ENCODE results near the gene PCGF2.

Gene PCGF2

GRCh38 chr17:38716368-38717005 is 31.6 kb downstream of the PCGF2 start:
- DNase-seq, result no peak

- DNase-seq, result no peak
Observed at GRCh38 chr17:38715216-38715943, 32.8 kb downstream of the PCGF2 start.

- no peak for DNase-seq
Observed at GRCh38 chr17:38713456-38714075, 34.6 kb downstream of the PCGF2 start.

GRCh38 chr17:38712593-38712992 is 35.5 kb downstream of the PCGF2 start:
- no peak for DNase-seq

- DNase-seq, result no peak
Observed at GRCh38 chr17:38711792-38712571, 36.2 kb downstream of the PCGF2 start.

GRCh38 chr17:38710985-38711384 is 37.2 kb downstream of the PCGF2 start:
- no peak for DNase-seq

GRCh38 chr17:38710604-38710962 is 37.6 kb downstream of the PCGF2 start:
- no peak for DNase-seq

- no peak for DNase-seq
Observed at GRCh38 chr17:38709864-38710603, 38.1 kb downstream of the PCGF2 start.

GRCh38 chr17:38709104-38709820 is 38.9 kb downstream of the PCGF2 start:
- no peak for DNase-seq

- no peak for DNase-seq
Observed at GRCh38 chr17:38707678-38708351, 40.3 kb downstream of the PCGF2 start.

GRCh38 chr17:38706505-38707216 is 41.5 kb downstream of the PCGF2 start:
- DNase-seq, result peak; percentile 6

- DNase-seq, result peak; percentile 32
Observed at GRCh38 chr17:38705803-38706504, 42.2 kb downstream of the PCGF2 start.

- DNase-seq, result no peak
Observed at GRCh38 chr17:38705523-38705802, 42.7 kb downstream of the PCGF2 start.

GRCh38 chr17:38704606-38705522 is 43.3 kb downstream of the PCGF2 start, which contains the start of gene MLLT6:
Gene MLLT6, plus strand, starts transcription at chr17:38705273. Its CDS starts 360 bp downstream, at chr17:38705633.
- peak; percentile 73 for DNase-seq

- peak; percentile 61 for DNase-seq
Observed at GRCh38 chr17:38703742-38704605, 44.2 kb downstream of the PCGF2 start.

GRCh38 chr17:38702916-38703741 is 45.0 kb downstream of the PCGF2 start:
- no peak for DNase-seq

Data from effector CD8-positive, alpha-beta T cell (primary cell).